D721Med (cell line): ENCODE data around the gene ALDH3A2.

ENCODE experiments used
- DNase-seq: peaks from one replicate; pipeline ENCODE4 v3.0.0; 2011; ENCODE audit warnings: low spot score; ENCODE audit not compliant: insufficient read length
- FAIRE-seq: peaks from 2 replicates; lab custom pipeline; 2011; peaks lifted over from hg19 to GRCh38; lab: Jason Lieb, UNC
- CTCF ChIP-seq: IDR thresholded peaks from 2 replicates; pipeline ENCODE4 v1.5.1; 2012; ENCODE audit warnings: mild to moderate bottlenecking, control low read depth; ENCODE audit not compliant: insufficient read depth; ENCODE audit errors: missing control alignments

ALDH3A2 gene

GRCh38 chr17:19703828-19704613 lies 55.5 kb downstream of the ALDH3A2 start:
- no peak for FAIRE-seq
- no peak for TF ChIP-seq CTCF

GRCh38 chr17:19705201-19705600 lies 56.6 kb downstream of the ALDH3A2 start:
- DNase-seq: no peak
- no peak for TF ChIP-seq CTCF
- FAIRE-seq: no peak

More at GRCh38 chr17:19703828-19704613, 55.5 kb downstream of the ALDH3A2 start:
- no peak for DNase-seq

GRCh38 chr17:19705771-19706770 lies 57.5 kb downstream of the ALDH3A2 start:
- FAIRE-seq: no peak
- TF ChIP-seq CTCF: no peak
- peak; percentile 13 for DNase-seq

GRCh38 chr17:19706791-19707727 lies 58.5 kb downstream of the ALDH3A2 start:
- DNase-seq (peak; percentile 30), FAIRE-seq (no peak)
- no peak for TF ChIP-seq CTCF

- no peak for TF ChIP-seq CTCF
- FAIRE-seq (no peak), DNase-seq (peak; percentile 7)
These were observed 59.2 kb downstream of the ALDH3A2 start for GRCh38 chr17:19707728-19708221.

GRCh38 chr17:19708431-19709175 lies 60.1 kb downstream of the ALDH3A2 start:
- FAIRE-seq (no peak), DNase-seq (peak; percentile 3)
- no peak for TF ChIP-seq CTCF
